ENCODE measurements around the gene ATRNL1.

DNA sequence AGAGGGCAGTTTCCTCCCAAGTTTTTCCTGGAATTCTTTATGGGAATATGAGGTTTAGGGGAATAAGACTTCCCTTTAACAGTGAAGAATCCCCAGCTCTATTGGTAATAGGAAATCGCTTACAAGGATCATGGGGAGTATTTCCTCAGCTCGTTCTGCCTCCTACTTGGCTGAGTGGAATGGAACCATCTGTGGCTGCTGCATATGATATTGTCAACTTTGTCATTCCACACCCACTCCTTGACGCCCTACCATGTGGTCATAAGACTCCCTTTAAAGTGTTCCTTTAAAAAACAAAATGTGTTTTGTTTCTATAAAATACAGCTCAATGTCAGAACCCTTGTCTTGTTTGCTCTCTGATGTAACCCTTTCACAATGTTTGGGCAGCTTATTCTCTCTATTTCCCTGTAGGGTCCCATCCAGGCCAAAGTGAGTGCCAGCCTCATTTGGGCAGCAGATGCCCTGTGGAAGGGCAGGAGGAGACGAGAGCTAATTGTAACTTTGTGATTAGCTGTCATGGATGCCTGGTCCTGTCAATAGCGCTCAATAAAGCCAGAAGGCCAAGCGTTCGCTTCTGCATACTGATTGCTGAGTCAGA, 33.8 kb upstream of the ATRNL1 start:
- TF ChIP-seq CTCF (IDR thresholded peaks at IDR 0.05; ENCODE audit: low read depth, low read length) (no peak), EZH2phosphoT487 (IDR thresholded peaks at IDR 0.05; ENCODE audit: low read depth) (no peak)
